Stimulated activated CD4-positive, alpha-beta T cell treated with anti-CD3 and anti-CD28 coated beads, Interleukin-4, amount 100 ng/mL, for 24 hours (primary cell): ENCODE data around the gene RFFL.

ENCODE experiments used
- DNase-seq: peaks from one replicate; pipeline ENCODE4 v3.0.0-alpha.2; 2020

The RFFL gene

DNA sequence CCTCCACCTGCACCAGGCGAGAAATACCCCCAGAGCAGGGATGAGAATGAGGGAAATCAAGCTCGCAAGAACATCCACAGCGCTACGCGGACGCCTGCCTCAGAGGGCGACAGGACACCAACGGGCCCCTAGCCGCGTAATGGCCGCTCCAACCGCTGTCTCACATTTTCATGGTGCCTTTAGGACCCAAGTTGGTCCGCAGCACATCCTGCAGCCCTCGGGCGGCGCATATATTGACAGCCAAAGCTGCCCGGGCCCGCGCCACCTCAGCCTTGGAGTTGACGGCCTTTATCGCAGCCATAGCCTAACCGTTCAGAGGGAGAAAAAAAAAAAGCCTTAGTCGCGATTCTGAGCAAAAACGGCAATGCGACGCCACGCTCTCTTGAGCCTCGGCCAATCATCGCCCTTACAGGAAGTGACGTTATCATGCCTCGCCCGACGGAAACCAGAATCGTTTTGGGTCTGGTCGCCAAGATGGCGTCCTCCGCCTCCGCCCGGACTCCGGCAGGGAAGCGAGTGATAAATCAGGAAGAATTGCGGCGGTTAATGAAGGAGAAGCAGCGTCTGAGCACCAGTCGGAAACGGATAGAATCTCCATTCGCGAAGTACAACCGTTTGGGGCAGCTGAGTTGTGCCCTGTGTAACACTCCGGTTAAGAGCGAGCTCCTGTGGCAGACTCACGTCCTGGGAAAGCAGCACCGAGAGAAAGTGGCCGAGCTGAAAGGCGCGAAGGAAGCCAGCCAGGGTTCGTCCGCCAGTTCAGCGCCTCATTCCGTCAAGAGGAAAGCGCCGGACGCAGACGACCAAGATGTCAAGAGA is 102.2 kb downstream of the RFFL start, which contains the start of the genes CCT6B and ZNF830:
Gene CCT6B, minus strand, starts transcription at position 368 of the 819 bp plus-strand sequence. Its CDS starts 67 bp downstream, at position 301.
Gene ZNF830, plus strand, starts transcription at position 448 of the 819 bp plus-strand sequence. Its CDS starts 27 bp downstream, at position 475.
- peak; percentile 91 for DNase-seq

GRCh38 chr17:34958438-34958837 is 105.1 kb downstream of the RFFL start:
- no peak for DNase-seq
